GM12878 (cell line): ENCODE measurements around the gene PDZD2. TPM values are rescaled to one million over a fixed set of nuclear protein-coding genes. Genes with fewer than 3 reads are reported as not detected.
"Not testable (repeated sequence)": the region's sequence is repeated elsewhere in the genome, so short reads cannot be mapped to it uniquely, and the experiment has no call there.

Experiments used
- ATAC-seq: fragments of 200-7000 bp; cut with Tn5 transposase; 3 replicates; pipeline ENCODE4 v1.9.1; 2020; ENCODE audit warnings: mild to moderate bottlenecking, moderate library complexity
- BruUV-seq: library from RNA; stranded (reverse); fragments of 400-500 nt; replicated peaks from 2 replicates; lab custom pipeline; 2021; lab: Mats Ljungman, UMichigan
- CTCF ChIA-PET: fragments of 300-600 bp; sonication (Branson Sonifier 250); formaldehyde crosslinking; extraction: SDS; loops from one replicate; lab custom pipeline; 2021; ENCODE audit warnings: inconsistent platforms; lab: Yijun Ruan, JAX
- POLR2A ChIA-PET: fragments of 350-600 bp; formaldehyde crosslinking; extraction: SDS; loops from one replicate; lab custom pipeline; 2021; ENCODE audit warnings: inconsistent platforms; lab: Charles Lee
- RAD21 ChIA-PET: fragments of 300-600 bp; sonication (Branson Sonifier 250); formaldehyde crosslinking; loops from one replicate; lab custom pipeline; 2023; ENCODE audit warnings: antibody characterized with exemption; ENCODE audit not compliant: unreplicated experiment; lab: Charles Lee
- SMC1A ChIA-PET: fragments of 300-600 bp; sonication (Branson Sonifier 250); formaldehyde crosslinking; loops from one replicate; lab custom pipeline; 2023; ENCODE audit not compliant: unreplicated experiment, uncharacterized antibody; lab: Charles Lee
- DNase-seq: peaks from one replicate; pipeline ENCODE4 v3.0.0-alpha.2; 2011; ENCODE audit warnings: low read depth, low spot score
- FAIRE-seq: peaks from 3 replicates; lab custom pipeline; 2011; peaks lifted over from hg19 to GRCh38; lab: Jason Lieb, UNC
- H2AFZ ChIP-seq: 2 replicates; pipeline ENCODE4 v1.6.0; 2011; ENCODE audit warnings: low read depth, low read length, control low read depth; ENCODE audit not compliant: control insufficient read depth
- H3K27ac ChIP-seq: 2 replicates; pipeline ENCODE4 v1.5.1; 2011; ENCODE audit warnings: control low read depth; ENCODE audit not compliant: control insufficient read depth, insufficient read depth
- H3K27me3 ChIP-seq, 2 experiments: replicated peaks in 1 of 2; 2 replicates each; pipeline versions ENCODE4 v1.6.0 to v1.6.1; 2011; ENCODE audit warnings: low read length in 1 of 2; ENCODE audit not compliant: control insufficient read depth in 2 of 2, insufficient read depth in 2 of 2
- H3K36me3 ChIP-seq, 2 experiments: 2 replicates each; pipeline ENCODE4 v1.5.1; 2011; ENCODE audit warnings: low read length in 1 of 2; ENCODE audit not compliant: control insufficient read depth in 2 of 2, insufficient read depth in 2 of 2
- H3K4me1 ChIP-seq: 2 replicates; pipeline ENCODE4 v1.6.1; 2011; ENCODE audit warnings: mild to moderate bottlenecking, low read length, moderate library complexity, mixed read lengths; ENCODE audit not compliant: control insufficient read depth, insufficient read depth
- H3K4me2 ChIP-seq: 2 replicates; pipeline ENCODE4 v1.6.0; 2011; ENCODE audit warnings: control low read depth; ENCODE audit not compliant: control insufficient read depth, insufficient read depth
- H3K4me3 ChIP-seq: fragments of 200-600 bp; sonication (generic); 2 replicates; pipeline ENCODE4 v1.5.1; 2016
- H3K79me2 ChIP-seq: 2 replicates; pipeline ENCODE4 v1.6.0; 2011; ENCODE audit warnings: low read length; ENCODE audit not compliant: control insufficient read depth, insufficient read depth
- H3K9ac ChIP-seq: 2 replicates; pipeline ENCODE4 v1.8.0; 2011; ENCODE audit warnings: low read length, control low read depth, mixed read lengths; ENCODE audit not compliant: control insufficient read depth, insufficient read depth
- H3K9me3 ChIP-seq: replicated peaks from 3 replicates; pipeline ENCODE4 v1.5.1; 2011; ENCODE audit warnings: mild to moderate bottlenecking, low read length; ENCODE audit not compliant: control insufficient read depth, insufficient read depth
- H4K20me1 ChIP-seq: 2 replicates; pipeline ENCODE4 v1.6.0; 2011; ENCODE audit not compliant: control insufficient read depth, insufficient read depth
- CBFB ChIP-seq: IDR thresholded peaks from 2 replicates; pipeline ENCODE4 v1.6.1; 2016; ENCODE audit warnings: antibody characterized with exemption, low read depth
- DPF2 ChIP-seq: fragments of 450-650 bp; IDR thresholded peaks from 2 replicates; pipeline ENCODE4 v1.6.1; 2017; ENCODE audit warnings: mild to moderate bottlenecking
- HDAC2 ChIP-seq: fragments of 200-600 bp; sonication (generic); IDR thresholded peaks from 2 replicates; pipeline ENCODE4 v1.6.1; 2017
- HDGF ChIP-seq: fragments of 450-650 bp; IDR thresholded peaks from 2 replicates; pipeline ENCODE4 v1.6.1; 2016; ENCODE audit warnings: antibody characterized with exemption
- KAT2A ChIP-seq: conservative IDR thresholded peaks from 2 replicates; pipeline ENCODE4 v1.6.1; 2011; ENCODE audit warnings: low read depth, low read length; ENCODE audit not compliant: control insufficient read depth
- MXI1 ChIP-seq: fragments of 150-350 bp; IDR thresholded peaks from 2 replicates; pipeline ENCODE4 v1.6.1; 2011; ENCODE audit warnings: low read depth, mild to moderate bottlenecking, inconsistent platforms, low read length, improper control_type of control experiment
- RBBP5 ChIP-seq: fragments of 200-600 bp; sonication (generic); conservative IDR thresholded peaks from 2 replicates; pipeline ENCODE4 v1.6.1; 2016
- RFX5 ChIP-seq: IDR thresholded peaks from 2 replicates; pipeline ENCODE4 v1.6.1; 2011; ENCODE audit warnings: low read depth, low read length, improper control_type of control experiment
- SIX5 ChIP-seq: IDR thresholded peaks from 2 replicates; pipeline ENCODE4 v1.6.1; 2011; ENCODE audit warnings: mild to moderate bottlenecking, low read depth, low read length, moderate library complexity; ENCODE audit not compliant: severe bottlenecking
- SP1 ChIP-seq: IDR thresholded peaks from one replicate; pipeline ENCODE4 v1.6.1; 2011; ENCODE audit warnings: low read depth, low read length
- SPI1 ChIP-seq: IDR thresholded peaks from 2 replicates; pipeline ENCODE4 v1.6.1; 2011; ENCODE audit warnings: low read depth, mild to moderate bottlenecking, low read length, moderate library complexity, borderline replicate concordance; ENCODE audit not compliant: insufficient read depth
- STAT3 ChIP-seq: IDR thresholded peaks from 2 replicates; pipeline ENCODE4 v1.6.1; 2011; ENCODE audit warnings: low read depth, low read length, improper control_type of control experiment
- TAF1 ChIP-seq: IDR thresholded peaks from 2 replicates; pipeline ENCODE4 v1.6.1; 2011; ENCODE audit warnings: mild to moderate bottlenecking, low read depth, low read length, borderline replicate concordance
- TCF3 ChIP-seq: IDR thresholded peaks from 2 replicates; pipeline ENCODE4 v1.6.1; 2012; ENCODE audit warnings: low read depth, mild to moderate bottlenecking, low read length, borderline replicate concordance; ENCODE audit not compliant: insufficient read depth
- ZBED1 ChIP-seq: IDR thresholded peaks from 2 replicates; pipeline ENCODE4 v1.6.1; 2016; ENCODE audit warnings: borderline replicate concordance
- WGBS: methylation state at CpG from one replicate; pipeline ENCODE4 v1.1.6; 2016; ENCODE audit warnings: low lambda C conversion rate; ENCODE audit not compliant: insufficient replicate concordance, insufficient coverage; ENCODE audit errors: missing lambda C conversion rate; 5-methylcytosine and 5-hydroxymethylcytosine counted together
- in situ Hi-C: fragments of 300-500 bp; cut with MboI; formaldehyde crosslinking; loops from 9 replicates; pipeline ENCODE4 v1.14.3; 2018; ENCODE audit warnings: mixed read lengths
- intact Hi-C: fragments of 100-400 bp; cut with micrococcal nuclease; formaldehyde crosslinking; loops from one replicate; pipeline ENCODE4 v1.14.2; 2022; ENCODE audit not compliant: unreplicated experiment
- polyA plus RNA-seq, 11 experiments: library from polyadenylated mRNA; depleted of rRNA in 4 of 11; unstranded in 6 of 11; stranded (reverse) in 5 of 11; fragments of >200 nt; fragmentation: Nextera tagmentation in 4 of 11; fragmentation: Illumina TruSeq in 1 of 11; extraction: Ambion mirVana in 4 of 11; extraction: Trizol in 1 of 11; gene quantifications; 1 replicate in 1 of 11; 2 replicates in 10 of 11; pipeline versions ENCODE4 v1.2.1 to v1.2.3, GENCODE V29; 2011 to 2016; ENCODE audit warnings: inconsistent platforms in 2 of 11, missing spikeins in 2 of 11, low read depth in 1 of 11
- total RNA-seq, 4 experiments: library from RNA; depleted of rRNA in 3 of 4; stranded (reverse); fragments of >200 nt in 3 of 4; fragmentation: Illumina TruSeq in 1 of 4; extraction: Trizol in 1 of 4; gene quantifications; 2 replicates each; pipeline versions ENCODE4 v1.2.1 to v1.2.3, GENCODE V29; 2013 to 2021
- TF ChIP-seq, protein P1 (sequence below): fragments of 150-350 bp; IDR thresholded peaks from 2 replicates; pipeline ENCODE4 v1.6.1; 2014; ENCODE audit warnings: mild to moderate bottlenecking, low read depth, low read length
- TF ChIP-seq, protein P2 (sequence below): fragments of 450-650 bp; IDR thresholded peaks from 2 replicates; pipeline ENCODE4 v1.6.1; 2017; ENCODE audit warnings: low read depth, mild to moderate bottlenecking, moderate library complexity
- TF ChIP-seq, protein P3 (sequence below): fragments of 450-650 bp; IDR thresholded peaks from 2 replicates; pipeline ENCODE4 v1.6.1; 2016; ENCODE audit warnings: mild to moderate bottlenecking

The PDZD2 gene
- total and polyA plus RNA-seq, 10 of the 15 experiments (the other 5 are each of a cell fraction or from before 2014, with no cell fraction given) = 0.01 to 0.58 (median 0.29) TPM; not detected in 3

DNA sequence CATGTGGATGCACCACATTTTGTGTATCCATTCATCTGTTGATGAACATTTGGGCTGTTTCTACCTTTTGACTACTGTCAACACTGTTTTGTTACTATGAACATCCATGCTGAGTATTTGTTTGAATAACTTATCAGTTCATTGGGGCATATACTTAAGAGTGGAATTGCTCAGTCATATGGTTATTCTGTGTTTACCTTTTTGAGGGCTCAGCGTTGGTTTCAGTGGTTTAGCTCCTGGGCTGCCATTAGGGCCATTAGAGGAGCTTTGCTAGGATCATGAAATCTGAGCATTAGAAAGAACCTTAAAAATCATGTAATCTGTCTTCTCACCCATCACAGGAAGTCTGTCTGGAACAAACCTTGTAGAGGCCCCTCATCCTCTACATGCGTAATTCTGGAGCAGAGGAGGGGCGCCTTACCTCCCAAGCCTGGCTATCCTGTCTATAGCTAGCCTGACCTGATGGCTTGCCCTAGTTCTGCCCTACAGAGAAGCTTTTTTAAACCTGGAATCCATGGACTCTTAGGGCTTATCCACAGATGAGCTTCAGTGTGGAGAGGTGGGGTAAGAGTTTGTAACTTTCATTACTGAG is 92.9 kb downstream of the PDZD2 start:
- no peak for DNase-seq
- Histone ChIP-seq H3K27me3 (no peaks in the 10 kb centered on the region), H2AFZ (no peak overlapping the region), H3K27ac (no peak overlapping the region), H3K4me2 (no peak overlapping the region), H3K9me3 (no peaks in the 10 kb centered on the region), H3K9ac (no peak overlapping the region), H4K20me1 (no peaks in the 10 kb centered on the region), H3K36me3 (no peaks in the 10 kb centered on the region), H3K79me2 (no peaks in the 10 kb centered on the region), H3K4me3 (no peak overlapping the region), H3K4me1 (no peaks in the 10 kb centered on the region)
- ChIA-PET RAD21 (no interaction called here), POLR2A (no interaction called here), SMC1A (no interaction called here), CTCF (interaction anchor here (0.7 kb wide), 1 partner anchor 71 kb away, joined by 3 read pairs; no protein-coding TSS in a partner anchor)
- no peak for TF ChIP-seq TCF3
- TF ChIP-seq DPF2 = no peak
- no peak for TF ChIP-seq HDGF
- no peak for TF ChIP-seq KAT2A
- TF ChIP-seq, protein P1, sequence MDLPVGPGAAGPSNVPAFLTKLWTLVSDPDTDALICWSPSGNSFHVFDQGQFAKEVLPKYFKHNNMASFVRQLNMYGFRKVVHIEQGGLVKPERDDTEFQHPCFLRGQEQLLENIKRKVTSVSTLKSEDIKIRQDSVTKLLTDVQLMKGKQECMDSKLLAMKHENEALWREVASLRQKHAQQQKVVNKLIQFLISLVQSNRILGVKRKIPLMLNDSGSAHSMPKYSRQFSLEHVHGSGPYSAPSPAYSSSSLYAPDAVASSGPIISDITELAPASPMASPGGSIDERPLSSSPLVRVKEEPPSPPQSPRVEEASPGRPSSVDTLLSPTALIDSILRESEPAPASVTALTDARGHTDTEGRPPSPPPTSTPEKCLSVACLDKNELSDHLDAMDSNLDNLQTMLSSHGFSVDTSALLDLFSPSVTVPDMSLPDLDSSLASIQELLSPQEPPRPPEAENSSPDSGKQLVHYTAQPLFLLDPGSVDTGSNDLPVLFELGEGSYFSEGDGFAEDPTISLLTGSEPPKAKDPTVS = no peak
- no peak for TF ChIP-seq SIX5
- TF ChIP-seq HDAC2 = no peak
- TF ChIP-seq RBBP5 = no peak
- TF ChIP-seq STAT3 = no peak
- TF ChIP-seq CBFB = no peak
- no peak for TF ChIP-seq RFX5
- TF ChIP-seq MXI1 = no peak
- no peak for TF ChIP-seq SPI1
- TF ChIP-seq SP1 = no peak
- no peak for TF ChIP-seq TAF1
- TF ChIP-seq, protein P2, sequence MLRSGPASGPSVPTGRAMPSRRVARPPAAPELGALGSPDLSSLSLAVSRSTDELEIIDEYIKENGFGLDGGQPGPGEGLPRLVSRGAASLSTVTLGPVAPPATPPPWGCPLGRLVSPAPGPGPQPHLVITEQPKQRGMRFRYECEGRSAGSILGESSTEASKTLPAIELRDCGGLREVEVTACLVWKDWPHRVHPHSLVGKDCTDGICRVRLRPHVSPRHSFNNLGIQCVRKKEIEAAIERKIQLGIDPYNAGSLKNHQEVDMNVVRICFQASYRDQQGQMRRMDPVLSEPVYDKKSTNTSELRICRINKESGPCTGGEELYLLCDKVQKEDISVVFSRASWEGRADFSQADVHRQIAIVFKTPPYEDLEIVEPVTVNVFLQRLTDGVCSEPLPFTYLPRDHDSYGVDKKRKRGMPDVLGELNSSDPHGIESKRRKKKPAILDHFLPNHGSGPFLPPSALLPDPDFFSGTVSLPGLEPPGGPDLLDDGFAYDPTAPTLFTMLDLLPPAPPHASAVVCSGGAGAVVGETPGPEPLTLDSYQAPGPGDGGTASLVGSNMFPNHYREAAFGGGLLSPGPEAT = no peak
- TF ChIP-seq ZBED1 = no peak
- TF ChIP-seq, protein P3, sequence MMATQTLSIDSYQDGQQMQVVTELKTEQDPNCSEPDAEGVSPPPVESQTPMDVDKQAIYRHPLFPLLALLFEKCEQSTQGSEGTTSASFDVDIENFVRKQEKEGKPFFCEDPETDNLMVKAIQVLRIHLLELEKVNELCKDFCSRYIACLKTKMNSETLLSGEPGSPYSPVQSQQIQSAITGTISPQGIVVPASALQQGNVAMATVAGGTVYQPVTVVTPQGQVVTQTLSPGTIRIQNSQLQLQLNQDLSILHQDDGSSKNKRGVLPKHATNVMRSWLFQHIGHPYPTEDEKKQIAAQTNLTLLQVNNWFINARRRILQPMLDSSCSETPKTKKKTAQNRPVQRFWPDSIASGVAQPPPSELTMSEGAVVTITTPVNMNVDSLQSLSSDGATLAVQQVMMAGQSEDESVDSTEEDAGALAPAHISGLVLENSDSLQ = no peak
- 42% methylated on average over 3 of the region's 3 CpGs for WGBS
- in situ Hi-C loops = no loop called here
- BruUV-seq = no TSS peak
- intact Hi-C loops = no loop called here
- no peak for FAIRE-seq
- ATAC-seq = no peak

DNA sequence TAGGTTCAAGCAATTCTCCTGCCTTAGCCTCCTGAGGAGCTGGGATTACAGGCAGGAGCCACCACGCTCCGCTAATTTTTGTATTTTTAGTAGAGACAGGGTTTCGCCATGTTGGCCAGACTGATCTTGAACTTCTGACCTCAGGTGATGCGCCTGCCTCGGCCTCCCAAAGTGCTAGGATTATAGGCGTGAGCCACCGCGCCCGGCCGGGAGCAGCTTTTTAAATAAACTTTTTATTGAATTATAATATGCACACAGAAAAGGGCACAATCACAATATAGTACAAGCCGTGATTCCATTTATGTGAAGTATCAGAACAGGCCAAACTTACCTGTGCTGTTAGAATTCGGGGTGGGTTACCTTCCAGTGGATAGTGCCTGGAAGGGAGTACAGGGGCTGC is 93.9 kb downstream of the PDZD2 start:
- WGBS = 57% methylated on average over 12 of the region's 12 CpGs
- H3K79me2 ChIP-seq, ATAC-seq, H3K27ac ChIP-seq, H4K20me1 ChIP-seq, BruUV-seq, intact Hi-C loops, H3K9me3 ChIP-seq, SMC1A ChIA-PET, H3K4me1 ChIP-seq, H3K36me3 ChIP-seq, DNase-seq, POLR2A ChIA-PET, in situ Hi-C loops, H3K9ac ChIP-seq, H2AFZ ChIP-seq, CTCF ChIA-PET, H3K4me2 ChIP-seq, H3K4me3 ChIP-seq, H3K27me3 ChIP-seq, RAD21 ChIA-PET, FAIRE-seq: not testable (repeated sequence)
